Osteoblast (primary cell): ENCODE measurements around the gene PAF1. TPM values are rescaled to one million over a fixed set of nuclear protein-coding genes. Genes with fewer than 3 reads are reported as not detected.

Source experiments
- DNase-seq: peaks from one replicate; pipeline ENCODE4 v3.0.0; 2011; ENCODE audit warnings: low spot score, mixed read lengths; ENCODE audit not compliant: insufficient read length; ENCODE audit errors: missing footprints
- H2AFZ ChIP-seq: 2 replicates; pipeline ENCODE4 v1.6.0; 2011; ENCODE audit warnings: mild to moderate bottlenecking, low read length
- H3K27ac ChIP-seq: 2 replicates; pipeline ENCODE4 v1.5.1; 2011; ENCODE audit warnings: mild to moderate bottlenecking, low read depth, low read length, moderate library complexity
- H3K27me3 ChIP-seq: 2 replicates; pipeline ENCODE4 v1.6.0; 2012; ENCODE audit warnings: mild to moderate bottlenecking, control low read depth, inconsistent platforms, low read length, moderate library complexity; ENCODE audit not compliant: insufficient read depth
- H3K36me3 ChIP-seq: 2 replicates; pipeline ENCODE4 v1.5.1; 2011; ENCODE audit warnings: mild to moderate bottlenecking, low read length, control low read depth, moderate library complexity; ENCODE audit not compliant: insufficient read depth
- H3K4me1 ChIP-seq: 2 replicates; pipeline ENCODE4 v1.5.1; 2011; ENCODE audit warnings: mild to moderate bottlenecking, low read length, control low read depth, moderate library complexity; ENCODE audit not compliant: insufficient read depth
- H3K4me2 ChIP-seq: 2 replicates; pipeline ENCODE4 v1.6.0; 2011; ENCODE audit warnings: mild to moderate bottlenecking, low read length; ENCODE audit not compliant: insufficient read depth
- H3K4me3 ChIP-seq: fragments of 200-600 bp; sonication (generic); 3 replicates; pipeline ENCODE4 v1.5.1; 2012; ENCODE audit warnings: mild to moderate bottlenecking, low read length, inconsistent platforms; ENCODE audit not compliant: insufficient read depth
- H3K79me2 ChIP-seq: 2 replicates; pipeline ENCODE4 v1.6.0; 2012; ENCODE audit warnings: mild to moderate bottlenecking, low read length, control low read depth, inconsistent platforms; ENCODE audit not compliant: insufficient read depth
- H3K9me3 ChIP-seq: 2 replicates; pipeline ENCODE4 v1.5.1; 2011; ENCODE audit warnings: low read depth, low read length, control low read depth
- H4K20me1 ChIP-seq: 2 replicates; pipeline ENCODE4 v1.6.0; 2012; ENCODE audit warnings: mild to moderate bottlenecking, low read length, control low read depth; ENCODE audit not compliant: insufficient read depth
- total RNA-seq: library from RNA; depleted of rRNA; stranded (reverse); fragments of >200 nt; gene quantifications from 2 replicates; pipeline ENCODE4 v1.2.3, GENCODE V29; 2012
- TF ChIP-seq, protein P1 (sequence below): IDR thresholded peaks from 2 replicates; pipeline ENCODE4 v1.5.1; 2011; ENCODE audit warnings: mild to moderate bottlenecking, low read depth, low read length, moderate library complexity; ENCODE audit errors: extremely low read depth

PAF1 gene
- total RNA-seq, 1 donor = 29.3 TPM

- Histone ChIP-seq H3K36me3 (peaks cover 21% of the 10 kb centered on the region), H3K4me2 (peak overlapping the region; percentile 30), H3K4me1 (peaks cover 30% of the 10 kb centered on the region), H3K9me3 (no peaks in the 10 kb centered on the region), H3K27ac (peak overlapping the region; percentile 94), H3K27me3 (no peaks in the 10 kb centered on the region), H4K20me1 (no peaks in the 10 kb centered on the region), H3K4me3 (no peak overlapping the region), H3K79me2 (peaks cover 13% of the 10 kb centered on the region), H2AFZ (peak overlapping the region; percentile 33)
- peak; percentile 99 for DNase-seq
- TF ChIP-seq, protein P1, sequence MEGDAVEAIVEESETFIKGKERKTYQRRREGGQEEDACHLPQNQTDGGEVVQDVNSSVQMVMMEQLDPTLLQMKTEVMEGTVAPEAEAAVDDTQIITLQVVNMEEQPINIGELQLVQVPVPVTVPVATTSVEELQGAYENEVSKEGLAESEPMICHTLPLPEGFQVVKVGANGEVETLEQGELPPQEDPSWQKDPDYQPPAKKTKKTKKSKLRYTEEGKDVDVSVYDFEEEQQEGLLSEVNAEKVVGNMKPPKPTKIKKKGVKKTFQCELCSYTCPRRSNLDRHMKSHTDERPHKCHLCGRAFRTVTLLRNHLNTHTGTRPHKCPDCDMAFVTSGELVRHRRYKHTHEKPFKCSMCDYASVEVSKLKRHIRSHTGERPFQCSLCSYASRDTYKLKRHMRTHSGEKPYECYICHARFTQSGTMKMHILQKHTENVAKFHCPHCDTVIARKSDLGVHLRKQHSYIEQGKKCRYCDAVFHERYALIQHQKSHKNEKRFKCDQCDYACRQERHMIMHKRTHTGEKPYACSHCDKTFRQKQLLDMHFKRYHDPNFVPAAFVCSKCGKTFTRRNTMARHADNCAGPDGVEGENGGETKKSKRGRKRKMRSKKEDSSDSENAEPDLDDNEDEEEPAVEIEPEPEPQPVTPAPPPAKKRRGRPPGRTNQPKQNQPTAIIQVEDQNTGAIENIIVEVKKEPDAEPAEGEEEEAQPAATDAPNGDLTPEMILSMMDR = peak; percentile 93
These were observed 6.7 kb upstream of the PAF1 start for GRCh38 chr19:39397360-39398296.

- peaks cover 56% of the 10 kb centered on the region for H3K36me3 ChIP-seq
- H3K4me1 ChIP-seq = peaks cover 17% of the 10 kb centered on the region
- no peaks in the 10 kb centered on the region for H3K9me3 ChIP-seq
- H3K4me3 ChIP-seq = peak overlapping the region; percentile 82
- H3K4me2 ChIP-seq = peak overlapping the region; percentile 88
- peaks cover 38% of the 10 kb centered on the region for H3K79me2 ChIP-seq
- H2AFZ ChIP-seq = peak overlapping the region; percentile 82
- H3K27ac ChIP-seq = peak overlapping the region; percentile 97
- H4K20me1 ChIP-seq = no peaks in the 10 kb centered on the region
- DNase-seq = peak; percentile 76
- TF ChIP-seq, protein P1 = no peak
- H3K27me3 ChIP-seq = no peaks in the 10 kb centered on the region
These were observed 505 bp downstream of the PAF1 start for GRCh38 chr19:39390451-39390750.

- Histone ChIP-seq H3K4me3 (peak overlapping the region; percentile 82), H3K4me2 (peak overlapping the region; percentile 88), H3K4me1 (peaks cover 17% of the 10 kb centered on the region), H3K27ac (peak overlapping the region; percentile 97), H3K36me3 (peaks cover 56% of the 10 kb centered on the region), H3K79me2 (peaks cover 38% of the 10 kb centered on the region), H3K9me3 (no peaks in the 10 kb centered on the region), H2AFZ (no peak overlapping the region), H4K20me1 (no peaks in the 10 kb centered on the region), H3K27me3 (no peaks in the 10 kb centered on the region)
- DNase-seq = peak; percentile 3
- TF ChIP-seq, protein P1 = no peak
These were observed 1.1 kb downstream of the PAF1 start for GRCh38 chr19:39389631-39390414.

GRCh38 chr19:39388657-39389056 lies 2.2 kb downstream of the PAF1 start:
- Histone ChIP-seq H4K20me1 (no peaks in the 10 kb centered on the region), H3K27me3 (no peaks in the 10 kb centered on the region), H3K79me2 (peaks cover 35% of the 10 kb centered on the region), H3K9me3 (no peaks in the 10 kb centered on the region), H3K4me3 (no peak overlapping the region), H3K27ac (no peak overlapping the region), H3K36me3 (peaks cover 59% of the 10 kb centered on the region), H3K4me1 (peaks cover 17% of the 10 kb centered on the region), H2AFZ (no peak overlapping the region), H3K4me2 (no peak overlapping the region)
- peak; percentile 18 for DNase-seq
- TF ChIP-seq, protein P1 = no peak
